GM13977 (cell line): ENCODE data around the gene UPF2.
"Not testable (repeated sequence)": the region's sequence is repeated elsewhere in the genome, so short reads cannot be mapped to it uniquely, and the experiment has no call there.

Experiments
- DNase-seq: peaks from one replicate; pipeline ENCODE4 v3.0.0; 2012; ENCODE audit warnings: low spot score
- in situ Hi-C: fragments of 300-500 bp; cut with MboI; formaldehyde crosslinking; loops from one replicate; pipeline ENCODE4 v1.12.0; 2022; ENCODE audit warnings: low sequenced_read_pairs, low pct_unique_long_range_greater_than_20kb, mixed read lengths, inconsistent platforms; ENCODE audit not compliant: unreplicated experiment
- TF ChIP-seq, protein P1 (sequence below): IDR thresholded peaks from 2 replicates; pipeline ENCODE4 v1.5.1; 2012; ENCODE audit warnings: mild to moderate bottlenecking, control low read depth; ENCODE audit not compliant: insufficient read depth; ENCODE audit errors: extremely low read depth, missing control alignments

The UPF2 gene

DNA sequence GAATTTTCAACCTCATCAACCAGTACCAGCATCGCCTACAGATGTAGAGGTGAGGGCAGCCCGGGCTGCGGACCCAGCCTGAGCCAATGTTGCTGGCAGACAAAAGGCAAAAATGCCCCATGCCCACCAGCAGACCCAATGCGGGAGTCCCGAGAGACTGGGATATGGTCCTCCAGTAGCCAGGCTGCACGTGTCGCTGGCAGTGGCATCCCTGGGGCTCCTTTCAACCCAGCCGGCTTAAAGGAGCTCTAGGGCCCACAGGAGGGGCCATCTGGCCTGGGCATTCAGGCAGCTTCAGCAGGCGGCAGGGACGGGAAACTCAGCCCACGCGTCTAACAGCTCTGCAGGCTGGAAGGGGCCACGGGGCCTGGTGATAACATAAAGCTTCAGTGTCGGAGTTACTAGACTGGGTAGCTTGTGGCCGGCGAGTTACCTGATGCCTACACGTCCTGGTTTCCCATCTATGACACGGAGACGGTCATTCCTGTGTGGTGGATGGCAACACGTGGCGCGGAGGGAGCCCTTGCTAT is 148.8 kb downstream of the UPF2 start:
- in situ Hi-C loops: no loop called here
- DNase-seq: no peak
- TF ChIP-seq, protein P1, sequence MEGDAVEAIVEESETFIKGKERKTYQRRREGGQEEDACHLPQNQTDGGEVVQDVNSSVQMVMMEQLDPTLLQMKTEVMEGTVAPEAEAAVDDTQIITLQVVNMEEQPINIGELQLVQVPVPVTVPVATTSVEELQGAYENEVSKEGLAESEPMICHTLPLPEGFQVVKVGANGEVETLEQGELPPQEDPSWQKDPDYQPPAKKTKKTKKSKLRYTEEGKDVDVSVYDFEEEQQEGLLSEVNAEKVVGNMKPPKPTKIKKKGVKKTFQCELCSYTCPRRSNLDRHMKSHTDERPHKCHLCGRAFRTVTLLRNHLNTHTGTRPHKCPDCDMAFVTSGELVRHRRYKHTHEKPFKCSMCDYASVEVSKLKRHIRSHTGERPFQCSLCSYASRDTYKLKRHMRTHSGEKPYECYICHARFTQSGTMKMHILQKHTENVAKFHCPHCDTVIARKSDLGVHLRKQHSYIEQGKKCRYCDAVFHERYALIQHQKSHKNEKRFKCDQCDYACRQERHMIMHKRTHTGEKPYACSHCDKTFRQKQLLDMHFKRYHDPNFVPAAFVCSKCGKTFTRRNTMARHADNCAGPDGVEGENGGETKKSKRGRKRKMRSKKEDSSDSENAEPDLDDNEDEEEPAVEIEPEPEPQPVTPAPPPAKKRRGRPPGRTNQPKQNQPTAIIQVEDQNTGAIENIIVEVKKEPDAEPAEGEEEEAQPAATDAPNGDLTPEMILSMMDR: no peak

DNA sequence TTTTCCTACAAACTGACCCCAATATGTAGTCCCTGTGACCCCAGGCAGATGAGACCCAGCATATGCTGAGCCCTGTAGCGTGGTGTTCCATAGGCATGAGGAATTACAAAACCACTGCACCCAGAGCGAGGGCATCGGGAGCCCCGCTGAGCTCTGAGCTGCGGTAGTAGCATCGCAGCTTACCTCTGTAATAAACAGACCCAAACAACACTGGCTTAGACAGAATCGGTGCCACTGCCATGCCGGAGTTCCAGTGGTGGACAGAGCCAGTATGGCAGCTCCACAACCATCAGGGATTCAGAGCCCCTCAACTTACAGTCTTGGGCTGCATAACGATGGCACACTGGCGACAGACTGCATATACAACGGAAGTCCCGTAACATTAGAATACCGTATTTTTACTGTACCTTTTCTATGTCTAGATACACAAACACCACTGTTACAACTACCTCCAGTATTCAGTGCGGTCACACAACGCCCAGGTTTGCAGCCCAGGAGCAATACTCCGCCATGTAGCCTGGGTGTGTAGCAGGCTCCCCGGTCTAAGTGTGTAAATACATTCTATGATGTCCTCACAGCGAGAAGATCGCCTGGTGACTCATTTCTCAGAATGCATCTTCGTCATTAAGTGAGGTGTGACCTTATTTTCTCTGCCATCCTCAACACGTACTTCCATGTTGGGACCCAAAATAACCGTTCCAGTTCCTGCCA is 150.7 kb downstream of the UPF2 start:
- in situ Hi-C loops: no loop called here
- no peak for DNase-seq
- TF ChIP-seq, protein P1: no peak

GRCh38 chr10:11889263-11889662 is 153.3 kb downstream of the UPF2 start:
- DNase-seq, in situ Hi-C loops: not testable (repeated sequence)

- TF ChIP-seq, protein P1: no peak
- DNase-seq: no peak
- in situ Hi-C loops: no loop called here
These were observed 155.0 kb downstream of the UPF2 start for GRCh38 chr10:11887381-11888227.

- TF ChIP-seq, protein P1: no peak
- in situ Hi-C loops: no loop called here
- peak; percentile 65 for DNase-seq
These were observed 155.8 kb downstream of the UPF2 start for GRCh38 chr10:11886851-11887250.

DNA sequence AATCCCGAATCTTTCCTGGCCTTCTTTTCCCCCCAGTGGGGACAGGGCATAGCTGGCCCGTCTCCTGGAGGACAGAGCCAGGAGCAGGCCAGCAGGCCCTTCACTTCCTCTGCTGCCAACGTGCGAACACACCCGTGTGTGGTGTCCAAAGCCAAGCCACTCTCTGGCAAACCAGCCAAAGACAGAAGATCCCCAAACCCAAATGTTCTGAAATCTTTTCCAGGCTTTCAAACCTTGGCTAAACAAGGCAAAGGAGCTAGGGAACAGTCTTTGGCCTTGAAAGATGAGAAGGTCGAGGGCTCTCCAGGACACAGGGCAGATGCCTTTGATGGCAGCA is 156.5 kb downstream of the UPF2 start:
- in situ Hi-C loops: no loop called here
- TF ChIP-seq, protein P1: no peak
- DNase-seq: no peak
